Urinary bladder (tissue), 4 donors: Measurements from ENCODE around the gene GATD1. TPM values are rescaled to one million over a fixed set of nuclear protein-coding genes. Genes with fewer than 3 reads are reported as not detected.
"Not testable (repeated sequence)": the region's sequence is repeated elsewhere in the genome, so short reads cannot be mapped to it uniquely, and the experiment has no call there.

ENCODE experiments used
- DNase-seq: peaks from one replicate; pipeline ENCODE4 v3.0.0-alpha.2; 2015; ENCODE audit errors: extremely low spot score
- H3K27ac ChIP-seq: one replicate; pipeline ENCODE4 v1.5.1; 2013; ENCODE audit warnings: low read depth, mild to moderate bottlenecking, moderate library complexity
- H3K36me3 ChIP-seq: one replicate; pipeline ENCODE4 v1.6.1; 2013; ENCODE audit warnings: mild to moderate bottlenecking, moderate library complexity; ENCODE audit not compliant: insufficient read depth
- H3K4me1 ChIP-seq: one replicate; pipeline ENCODE4 v1.6.1; 2013; ENCODE audit warnings: mild to moderate bottlenecking, moderate library complexity; ENCODE audit not compliant: insufficient read depth
- H3K4me3 ChIP-seq: one replicate; pipeline ENCODE4 v1.5.1; 2013; ENCODE audit warnings: low read depth, low read length
- WGBS: extraction: QIAGEN DNeasy Blood & Tissue Kit; methylation state at CpG from one replicate; pipeline ENCODE4 v1.1.7; 2013; 5-methylcytosine and 5-hydroxymethylcytosine counted together
- polyA plus RNA-seq: library from polyadenylated mRNA; stranded (reverse); fragments of 200-250 nt; gene quantifications from one replicate; pipeline ENCODE4 v1.2.3, GENCODE V29; 2013
- total RNA-seq: library from RNA; depleted of rRNA; stranded (reverse); fragments of >200 nt; gene quantifications from one replicate; pipeline ENCODE4 v1.2.3, GENCODE V29; 2014
- donor health status: healthy with polysubstance abuse.
- donor health status: healthy.

The GATD1 gene
- total and polyA plus RNA-seq, 2 donors = 26.4 to 43.3 TPM

GRCh38 chr11:734541-734940, 42.7 kb downstream of the GATD1 start:
- not testable (repeated sequence) for H3K36me3 ChIP-seq, H3K4me3 ChIP-seq, DNase-seq, H3K4me1 ChIP-seq, H3K27ac ChIP-seq
- 95% methylated on average over 26 of the region's 26 CpGs for WGBS

GRCh38 chr11:733072-733471, 44.2 kb downstream of the GATD1 start:
- Histone ChIP-seq H3K4me1 (no peaks in the 10 kb centered on the region), H3K4me3 (no peak overlapping the region), H3K36me3 (no peaks in the 10 kb centered on the region), H3K27ac (no peak overlapping the region)
- 78% methylated on average over 20 of the region's 20 CpGs for WGBS
- DNase-seq = no peak

GRCh38 chr11:729492-730074, 47.7 kb downstream of the GATD1 start:
- H3K36me3 ChIP-seq = no peaks in the 10 kb centered on the region
- H3K27ac ChIP-seq = no peak overlapping the region
- H3K4me1 ChIP-seq = no peaks in the 10 kb centered on the region
- WGBS = 59% methylated on average over 17 of the region's 17 CpGs
- no peak for DNase-seq
- H3K4me3 ChIP-seq = no peak overlapping the region

- no peak overlapping the region for H3K4me3 ChIP-seq
- 77% methylated on average over 15 of the region's 15 CpGs for WGBS
- H3K27ac ChIP-seq = no peak overlapping the region
- H3K36me3 ChIP-seq = no peaks in the 10 kb centered on the region
- DNase-seq = no peak
- H3K4me1 ChIP-seq = no peaks in the 10 kb centered on the region
Measured at GRCh38 chr11:728901-729491, 48.3 kb downstream of the GATD1 start.

- Histone ChIP-seq H3K27ac (no peak overlapping the region), H3K4me1 (no peaks in the 10 kb centered on the region), H3K36me3 (no peaks in the 10 kb centered on the region), H3K4me3 (no peak overlapping the region)
- DNase-seq = no peak
- 32% methylated on average over 31 of the region's 31 CpGs for WGBS
Measured at GRCh38 chr11:727859-728748, 49.2 kb downstream of the GATD1 start.

GRCh38 chr11:727281-727701, 50.0 kb downstream of the GATD1 start:
- no peak for DNase-seq
- H3K4me1 ChIP-seq = no peaks in the 10 kb centered on the region
- H3K36me3 ChIP-seq = no peaks in the 10 kb centered on the region
- H3K27ac ChIP-seq = no peak overlapping the region
- no peak overlapping the region for H3K4me3 ChIP-seq
- 88% methylated on average over 12 of the region's 12 CpGs for WGBS

- H3K4me1 ChIP-seq = no peaks in the 10 kb centered on the region
- H3K36me3 ChIP-seq = no peaks in the 10 kb centered on the region
- H3K27ac ChIP-seq = peak overlapping the region; percentile 89
- DNase-seq = peak; percentile 45
- peak overlapping the region; percentile 14 for H3K4me3 ChIP-seq
- 9% methylated on average over 61 of the region's 61 CpGs for WGBS
Measured at GRCh38 chr11:726278-727220, 50.7 kb downstream of the GATD1 start.

GRCh38 chr11:725624-726202, 51.6 kb downstream of the GATD1 start:
- Histone ChIP-seq H3K36me3 (no peaks in the 10 kb centered on the region), H3K27ac (no peak overlapping the region), H3K4me1 (no peaks in the 10 kb centered on the region), H3K4me3 (peak overlapping the region; percentile 14)
- WGBS = 4% methylated on average over 53 of the region's 53 CpGs
- DNase-seq = no peak

- H3K27ac ChIP-seq = no peak overlapping the region
- no peak for DNase-seq
- H3K4me1 ChIP-seq = no peaks in the 10 kb centered on the region
- H3K4me3 ChIP-seq = no peak overlapping the region
- WGBS = 68% methylated on average over 18 of the region's 18 CpGs
- no peaks in the 10 kb centered on the region for H3K36me3 ChIP-seq
Measured at GRCh38 chr11:724778-725386, 52.4 kb downstream of the GATD1 start.

- DNase-seq = no peak
- Histone ChIP-seq H3K36me3 (no peaks in the 10 kb centered on the region), H3K4me3 (no peak overlapping the region), H3K27ac (no peak overlapping the region), H3K4me1 (no peaks in the 10 kb centered on the region)
- 71% methylated on average over 19 of the region's 19 CpGs for WGBS
Measured at GRCh38 chr11:724049-724777, 53.1 kb downstream of the GATD1 start.

- 54% methylated on average over 8 of the region's 8 CpGs for WGBS
- no peak overlapping the region for H3K27ac ChIP-seq
- no peak for DNase-seq
- no peaks in the 10 kb centered on the region for H3K36me3 ChIP-seq
- no peaks in the 10 kb centered on the region for H3K4me1 ChIP-seq
- no peak overlapping the region for H3K4me3 ChIP-seq
Measured at GRCh38 chr11:723120-723883, 54.0 kb downstream of the GATD1 start.
